HepG2 (cell line): ENCODE measurements around the gene UST.

Experiments
- CHCHD3 ChIP-seq: sonication (generic); formaldehyde crosslinking; IDR thresholded peaks from 2 replicates; pipeline ENCODE4 v1.8.0; 2022; ENCODE audit warnings: mild to moderate bottlenecking, missing genetic modification reagents, moderate library complexity
- CHD2 ChIP-seq: IDR thresholded peaks from 2 replicates; pipeline ENCODE4 v1.6.1; 2011; ENCODE audit warnings: low read depth, low read length, improper control_type of control experiment
- DRAP1 ChIP-seq: IDR thresholded peaks from 2 replicates; pipeline ENCODE4 v1.6.1; 2016; ENCODE audit warnings: missing genetic modification reagents, missing compliant biosample characterization
- FIP1L1 ChIP-seq: fragments of 200-400 bp; formaldehyde crosslinking; IDR thresholded peaks from 2 replicates; pipeline ENCODE4 v1.6.1; 2018; ENCODE audit warnings: low read depth, mild to moderate bottlenecking, low read length, moderate library complexity, borderline replicate concordance; ENCODE audit not compliant: insufficient read depth
- ZHX1 ChIP-seq: sonication (generic); formaldehyde crosslinking; IDR thresholded peaks from 2 replicates; pipeline ENCODE4 v1.8.1; 2022; ENCODE audit warnings: low read depth, mild to moderate bottlenecking, missing genetic modification reagents

- no peak for TF ChIP-seq CHCHD3 (CRISPR knock-in tag)
- TF ChIP-seq DRAP1 (CRISPR knock-in tag): no peak
- no peak for TF ChIP-seq ZHX1 (CRISPR knock-in tag)
- TF ChIP-seq FIP1L1: no peak
- no peak for TF ChIP-seq CHD2
Measured at GRCh38 chr6:149055195-149055899, 308.5 kb downstream of the UST start.
